ENCODE results near the gene ALPK1. TPM values are rescaled to one million over a fixed set of nuclear protein-coding genes. Genes with fewer than 3 reads are reported as not detected.
A peak's percentile ranks its signal among the peaks of the same experiment; 100 is the strongest.

Gene ALPK1
- total RNA-seq, 1 experiment from 2014 or later = 4.9 TPM

- Histone ChIP-seq H3K27me3 (replicated peaks; ENCODE audit: control insufficient read depth, insufficient read depth, low read length) (no peaks in the 10 kb centered on the region), H3K4me1 (peaks cover 17% of the 10 kb centered on the region), H3K36me3 (ENCODE audit: control insufficient read depth, insufficient read depth, low read length) (no peaks in the 10 kb centered on the region), H3K9me3 (no peaks in the 10 kb centered on the region), H3K4me3 (ENCODE audit: low read depth, low read length) (no peak overlapping the region)
- DNase-seq = no peak
- intact Hi-C loops (cut with micrococcal nuclease; ENCODE audit: unreplicated experiment) = no loop called here
- Mint-ChIP-seq H3K4me3 (ENCODE audit: unreplicated experiment) (peak overlapping the region; percentile 78), H3K27me3 (ENCODE audit: insufficient read depth, unreplicated experiment) (no peaks in the 10 kb centered on the region), H3K9me3 (ENCODE audit: unreplicated experiment) (no peaks in the 10 kb centered on the region), H3K36me3 (ENCODE audit: insufficient read depth, unreplicated experiment) (no peaks in the 10 kb centered on the region), H3K4me1 (ENCODE audit: low read depth, unreplicated experiment) (peaks cover 18% of the 10 kb centered on the region), H3K27ac (ENCODE audit: unreplicated experiment) (peak overlapping the region; percentile 34)
- ChIA-PET CTCF (interaction anchor here (1.0 kb wide), 1 partner anchor 481 kb away, joined by 7 read pairs; no protein-coding TSS in a partner anchor), POLR2A (no interaction called here)
- BruUV-seq (replicated peaks) = no TSS peak
- TF ChIP-seq CTCF (IDR thresholded peaks at IDR 0.05; ENCODE audit: insufficient read depth in 1 of 2, low read depth in 1 of 2, low read length in 1 of 2, severe bottlenecking in 1 of 2, unreplicated experiment in 1 of 2) = no peak
Measured at GRCh38 chr4:112284166-112284565, 13.0 kb upstream of the ALPK1 start.

- TSS peak; percentile 48 for BruUV-seq (replicated peaks)
- DNase-seq = no peak
- POLR2A ChIA-PET = interaction anchor here (1.5 kb wide), 1 partner anchor 12 kb away, joined by 7 read pairs; the partner anchor contains the start of gene ALPK1
Measured at GRCh38 chr4:112284662-112285411, 12.3 kb upstream of the ALPK1 start.

More at GRCh38 chr4:112284662-112285411, 12.3 kb upstream of the ALPK1 start:
- peak overlapping the region; percentile 73 for H3K4me3 ChIP-seq (ENCODE audit: low read depth, low read length)
- Mint-ChIP-seq H3K36me3 (ENCODE audit: insufficient read depth, unreplicated experiment) (no peaks in the 10 kb centered on the region), H3K4me3 (ENCODE audit: unreplicated experiment) (peak overlapping the region; percentile 78), H3K9me3 (ENCODE audit: unreplicated experiment) (no peaks in the 10 kb centered on the region), H3K27ac (ENCODE audit: unreplicated experiment) (peak overlapping the region; percentile 59), H3K4me1 (ENCODE audit: low read depth, unreplicated experiment) (peaks cover 18% of the 10 kb centered on the region), H3K27me3 (ENCODE audit: insufficient read depth, unreplicated experiment) (no peaks in the 10 kb centered on the region)
- no peaks in the 10 kb centered on the region for H3K27me3 ChIP-seq (replicated peaks; ENCODE audit: control insufficient read depth, insufficient read depth, low read length)
- CTCF ChIA-PET = interaction anchor here (1.0 kb wide), 1 partner anchor 480 kb away, joined by 7 read pairs; no protein-coding TSS in a partner anchor
- peaks cover 17% of the 10 kb centered on the region for H3K4me1 ChIP-seq
- intact Hi-C loops (cut with micrococcal nuclease; ENCODE audit: unreplicated experiment) = no loop called here
- no peaks in the 10 kb centered on the region for H3K36me3 ChIP-seq (ENCODE audit: control insufficient read depth, insufficient read depth, low read length)
- H3K9me3 ChIP-seq = no peaks in the 10 kb centered on the region
- TF ChIP-seq CTCF (IDR thresholded peaks at IDR 0.05; ENCODE audit: insufficient read depth in 1 of 2, low read depth in 1 of 2, low read length in 1 of 2, severe bottlenecking in 1 of 2, unreplicated experiment in 1 of 2) = no peak
